Esophagus muscularis mucosa (tissue), 4 donors: Measurements from ENCODE around the gene CHD3. TPM values are rescaled to one million over a fixed set of nuclear protein-coding genes. Genes with fewer than 3 reads are reported as not detected.
A peak's percentile ranks its signal among the peaks of the same experiment; 100 is the strongest.

Experiments used
- DNase-seq: peaks from one replicate; pipeline ENCODE4 v3.0.0-alpha.2; 2017; ENCODE audit errors: extremely low spot score
- H3K27ac ChIP-seq, 4 donors: fragments of 200-600 bp; sonication (generic); replicated peaks in 1 of 4; 1 replicate in 3 of 4; 2 replicates in 1 of 4; pipeline ENCODE4 v1.5.1; 2016 to 2019; ENCODE audit warnings: mild to moderate bottlenecking in 1 of 4
- H3K27me3 ChIP-seq, 4 donors: fragments of 200-600 bp; sonication (generic); one replicate each; pipeline versions ENCODE4 v1.5.1 to v1.6.0; 2016 to 2019
- H3K36me3 ChIP-seq, 4 donors: fragments of 200-600 bp; sonication (generic); one replicate each; pipeline ENCODE4 v1.5.1; 2016 to 2019
- H3K4me1 ChIP-seq, 4 donors: fragments of 200-600 bp; sonication (generic); one replicate each; pipeline ENCODE4 v1.5.1; 2016 to 2019
- H3K4me3 ChIP-seq, 4 donors: fragments of 200-600 bp; sonication (generic); 1 replicate in 2 of 4; 2 replicates in 2 of 4; pipeline ENCODE4 v1.5.1; 2016 to 2019; ENCODE audit warnings: mild to moderate bottlenecking in 4 of 4, moderate library complexity in 1 of 4
- H3K9me3 ChIP-seq, 4 donors: fragments of 200-600 bp; sonication (generic); 1 replicate in 3 of 4; 2 replicates in 1 of 4; pipeline ENCODE4 v1.5.1; 2016 to 2019
- CTCF ChIP-seq, 3 experiments: fragments of 200-600 bp in 2 of 3; fragments of 450-650 bp in 1 of 3; sonication (generic) in 2 of 3; IDR thresholded peaks; one replicate each; pipeline ENCODE4 v1.5.1; 2017 to 2019; ENCODE audit warnings: antibody characterized with exemption in 3 of 3, mild to moderate bottlenecking in 2 of 3, moderate library complexity in 1 of 3
- EP300 ChIP-seq: sonication (generic); formaldehyde crosslinking; IDR thresholded peaks from one replicate; pipeline ENCODE4 v1.6.1; 2017; ENCODE audit warnings: antibody characterized with exemption
- POLR2A ChIP-seq: fragments of 450-650 bp; IDR thresholded peaks from one replicate; pipeline ENCODE4 v1.6.1; 2017; ENCODE audit warnings: antibody characterized with exemption, moderate library complexity, mild to moderate bottlenecking, low read depth
- POLR2AphosphoS5 ChIP-seq, 2 donors: sonication (generic); formaldehyde crosslinking; IDR thresholded peaks; one replicate each; pipeline ENCODE4 v1.6.1; 2017; ENCODE audit warnings: antibody characterized with exemption in 2 of 2
- WGBS: methylation state at CpG from one replicate; pipeline ENCODE4 v1.1.5; 2018; 5-methylcytosine and 5-hydroxymethylcytosine counted together
- intact Hi-C: fragments of 100-400 bp; cut with DNase I; formaldehyde crosslinking; loops from one replicate; pipeline ENCODE4 v1.15.1; 2023
- total RNA-seq, 4 donors: library from RNA; depleted of rRNA; stranded (reverse); fragments of >200 nt; gene quantifications; one replicate each; pipeline versions ENCODE4 v1.1.0 to v1.2.1, GENCODE V29; 2016

CHD3 gene
- total RNA-seq, 4 donors from 2014 or later = 82.7 to 139 (median 111) TPM

DNA sequence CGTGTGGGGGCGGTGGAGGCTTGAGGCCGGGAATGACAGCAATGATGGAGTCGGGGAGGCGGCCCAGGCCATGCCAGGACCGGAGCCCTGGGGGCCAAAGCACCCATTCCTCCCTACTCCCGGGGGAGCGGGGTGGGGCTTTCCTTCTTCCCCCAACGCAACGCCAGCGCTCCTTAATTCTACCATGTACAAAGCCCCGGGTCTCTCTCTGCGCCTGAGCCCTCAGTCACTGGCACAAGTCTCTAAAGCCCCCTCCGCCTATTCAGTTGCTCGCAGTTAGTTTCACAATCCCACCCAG lies 27.7 kb downstream of the CHD3 start:
- peaks cover 24 to 29% (median 27%) of the 10 kb centered on the region in 4 donors for H3K4me1 ChIP-seq
- H3K4me3 ChIP-seq = peak overlapping the region; percentile 62 to 84 (median 66)
- 48% methylated on average over 13 of the region's 15 CpGs for WGBS
- intact Hi-C loops = no loop called here
- H3K9me3 ChIP-seq = no peaks in the 10 kb centered on the region
- H3K27ac ChIP-seq = peak overlapping the region; percentile 92 to 95 (median 95)
- DNase-seq = no peak
- no peak for TF ChIP-seq POLR2A
- TF ChIP-seq EP300 = no peak
- peak in 1 of 2 donors; percentile 12 for TF ChIP-seq POLR2AphosphoS5 (IDR thresholded peaks at IDR 0.05)
- TF ChIP-seq CTCF (IDR thresholded peaks at IDR 0.05) = no peak
- no peaks in the 10 kb centered on the region for H3K27me3 ChIP-seq
- peaks cover 0 to 11% (median 7%) of the 10 kb centered on the region in 4 donors for H3K36me3 ChIP-seq

DNA sequence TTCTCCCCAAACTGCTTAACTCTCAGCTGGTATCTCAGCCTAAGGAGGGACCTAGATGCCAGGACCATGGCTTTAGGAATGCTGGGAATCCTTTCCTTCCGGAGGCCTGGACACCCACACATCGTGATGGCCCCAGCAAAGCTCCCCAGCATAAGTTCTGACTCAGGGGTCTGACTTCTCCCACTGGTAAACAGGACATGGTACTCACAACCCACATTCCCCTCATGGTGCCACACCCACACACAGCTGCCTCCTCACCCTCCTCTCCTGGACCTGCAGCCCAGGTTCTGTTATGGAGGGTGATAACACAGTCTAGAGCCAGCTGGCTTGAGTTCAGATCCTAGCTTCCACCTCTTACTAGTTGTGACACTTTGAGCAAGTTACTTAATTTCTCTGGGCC lies 28.2 kb downstream of the CHD3 start:
- peak overlapping the region in 3 of 4 donors; percentile 62 to 84 (median 65) for H3K4me3 ChIP-seq

DNA sequence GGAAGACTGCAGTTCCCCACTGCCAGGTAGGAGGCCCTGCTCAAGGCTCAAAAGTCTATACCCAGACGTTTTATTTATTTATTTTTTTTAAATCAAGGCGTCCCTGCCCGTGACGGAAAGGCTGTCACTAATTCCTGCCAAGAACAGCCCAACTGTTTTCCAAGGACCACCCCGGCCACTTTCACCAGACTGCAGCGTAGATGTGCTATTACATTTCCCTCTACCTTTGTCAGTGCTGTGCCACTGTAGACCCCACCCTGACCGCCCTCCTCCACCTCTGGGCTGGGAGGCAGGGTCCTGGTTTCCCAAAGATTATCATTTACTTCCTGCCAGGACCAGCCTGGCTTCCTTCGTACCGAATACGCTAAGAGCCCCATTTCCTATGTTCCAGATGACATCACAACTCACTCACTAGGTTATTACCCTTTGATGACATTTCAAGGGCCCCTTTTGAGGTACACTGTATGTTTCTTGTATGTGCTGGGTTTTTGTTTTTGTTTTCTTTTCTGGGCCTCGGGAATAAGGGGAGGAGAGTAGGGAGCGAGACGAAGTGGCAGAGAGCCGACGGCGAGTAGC lies 33.8 kb downstream of the CHD3 start:
- Histone ChIP-seq H3K4me1 (peaks cover 6 to 17% (median 15%) of the 10 kb centered on the region in 4 donors), H3K9me3 (no peaks in the 10 kb centered on the region), H3K36me3 (no peaks in the 10 kb centered on the region), H3K27ac (peak overlapping the region; percentile 50 to 68 (median 56)), H3K27me3 (no peaks in the 10 kb centered on the region), H3K4me3 (peak overlapping the region; percentile 53 to 63 (median 56))
- 37% methylated on average over 16 of the region's 16 CpGs for WGBS
- intact Hi-C loops = no loop called here
- TF ChIP-seq CTCF (IDR thresholded peaks at IDR 0.05) (no peak), POLR2A (no peak), EP300 (no peak), POLR2AphosphoS5 (IDR thresholded peaks at IDR 0.05) (no peak)
- DNase-seq = no peak

More for the DNA sequence above, 28.2 kb downstream of the CHD3 start:
- H3K9me3 ChIP-seq = no peaks in the 10 kb centered on the region
- TF ChIP-seq POLR2AphosphoS5 (IDR thresholded peaks at IDR 0.05) (no peak), POLR2A (no peak), CTCF (IDR thresholded peaks at IDR 0.05) (no peak), EP300 (no peak)
- H3K27ac ChIP-seq = peak overlapping the region; percentile 92 to 95 (median 95)
- H3K36me3 ChIP-seq = peaks cover 0 to 6% (median 2%) of the 10 kb centered on the region in 4 donors
- no peak for DNase-seq
- peaks cover 24 to 29% (median 27%) of the 10 kb centered on the region in 4 donors for H3K4me1 ChIP-seq
- intact Hi-C loops = no loop called here
- no peaks in the 10 kb centered on the region for H3K27me3 ChIP-seq
- 70% methylated on average over 2 of the region's 2 CpGs for WGBS

GRCh38 chr17:7922845-7923628 lies 34.4 kb downstream of the CHD3 start:
- peak overlapping the region; percentile 53 to 63 (median 56) for H3K4me3 ChIP-seq
- H3K27me3 ChIP-seq = no peaks in the 10 kb centered on the region
- H3K9me3 ChIP-seq = no peaks in the 10 kb centered on the region
- intact Hi-C loops = no loop called here
- peak overlapping the region; percentile 50 to 68 (median 56) for H3K27ac ChIP-seq
- no peaks in the 10 kb centered on the region for H3K36me3 ChIP-seq
- TF ChIP-seq CTCF (IDR thresholded peaks at IDR 0.05) (no peak), EP300 (no peak), POLR2A (no peak), POLR2AphosphoS5 (IDR thresholded peaks at IDR 0.05) (peak; percentile 84 to 85)
- peaks cover 6 to 17% (median 15%) of the 10 kb centered on the region in 4 donors for H3K4me1 ChIP-seq
- DNase-seq = peak; percentile 96
- WGBS = 28% methylated on average over 44 of the region's 45 CpGs
